ENCODE data around the gene PDE1C.

DNA sequence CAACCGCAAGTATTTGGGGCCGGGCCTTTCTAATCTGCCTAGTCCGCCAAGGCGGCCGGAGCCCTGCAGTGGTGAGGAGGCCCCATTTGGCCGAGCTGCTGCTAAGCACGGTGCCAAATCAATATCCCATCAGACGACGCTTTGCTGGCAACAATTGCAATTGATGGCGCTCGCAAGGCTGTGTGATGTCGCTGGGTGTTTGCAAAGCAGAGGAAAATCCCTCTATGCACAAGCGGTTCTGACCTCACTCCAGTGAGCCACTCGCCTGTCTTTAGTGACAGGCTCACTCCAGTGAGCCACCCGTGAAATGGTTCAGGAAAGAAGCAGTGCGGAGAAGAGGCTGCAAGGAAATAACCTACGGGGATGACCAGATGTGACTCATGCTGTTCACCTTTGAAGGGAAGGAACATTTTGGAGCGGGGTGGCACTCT lies 18.3 kb upstream of the PDE1C start:
- TF ChIP-seq, protein P1, sequence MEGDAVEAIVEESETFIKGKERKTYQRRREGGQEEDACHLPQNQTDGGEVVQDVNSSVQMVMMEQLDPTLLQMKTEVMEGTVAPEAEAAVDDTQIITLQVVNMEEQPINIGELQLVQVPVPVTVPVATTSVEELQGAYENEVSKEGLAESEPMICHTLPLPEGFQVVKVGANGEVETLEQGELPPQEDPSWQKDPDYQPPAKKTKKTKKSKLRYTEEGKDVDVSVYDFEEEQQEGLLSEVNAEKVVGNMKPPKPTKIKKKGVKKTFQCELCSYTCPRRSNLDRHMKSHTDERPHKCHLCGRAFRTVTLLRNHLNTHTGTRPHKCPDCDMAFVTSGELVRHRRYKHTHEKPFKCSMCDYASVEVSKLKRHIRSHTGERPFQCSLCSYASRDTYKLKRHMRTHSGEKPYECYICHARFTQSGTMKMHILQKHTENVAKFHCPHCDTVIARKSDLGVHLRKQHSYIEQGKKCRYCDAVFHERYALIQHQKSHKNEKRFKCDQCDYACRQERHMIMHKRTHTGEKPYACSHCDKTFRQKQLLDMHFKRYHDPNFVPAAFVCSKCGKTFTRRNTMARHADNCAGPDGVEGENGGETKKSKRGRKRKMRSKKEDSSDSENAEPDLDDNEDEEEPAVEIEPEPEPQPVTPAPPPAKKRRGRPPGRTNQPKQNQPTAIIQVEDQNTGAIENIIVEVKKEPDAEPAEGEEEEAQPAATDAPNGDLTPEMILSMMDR (conservative IDR thresholded peaks at IDR 0.05 in 1 of 2, IDR thresholded peaks at IDR 0.05 in 1 of 2; ENCODE audit: low read depth in 1 of 2, low read length in 2 of 2) = no peak
- TF ChIP-seq EZH2 (IDR thresholded peaks at IDR 0.05; ENCODE audit: low read length, missing control alignments) = no peak
